ENCODE results near the gene ZNF827.

DNA sequence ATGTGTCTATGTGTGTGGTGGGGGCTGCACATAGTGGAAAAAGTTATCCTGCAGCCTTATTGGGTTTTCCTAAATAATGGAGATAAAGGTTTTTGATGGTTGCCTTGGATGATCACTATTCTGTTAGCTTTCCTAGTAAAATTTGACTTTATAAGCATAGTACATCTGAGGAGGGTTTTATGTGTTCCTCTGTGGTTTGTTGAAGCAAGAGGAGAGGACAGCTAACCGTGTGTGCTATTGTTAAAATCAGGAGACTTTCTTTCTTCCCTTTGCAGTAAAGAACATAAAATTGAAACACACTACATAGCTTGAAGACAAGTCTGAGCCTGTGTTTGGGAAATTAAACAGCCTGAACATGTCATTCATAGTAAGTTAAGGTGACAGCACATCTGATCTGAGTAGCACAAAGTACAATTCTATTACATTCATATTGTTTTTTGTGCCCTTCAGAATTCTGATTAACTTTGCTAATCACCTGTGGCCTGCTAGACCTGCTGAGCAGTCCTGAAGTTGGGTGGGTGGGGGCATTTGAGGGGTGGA is 221.9 kb downstream of the ZNF827 start:
- TF ChIP-seq, protein P1, sequence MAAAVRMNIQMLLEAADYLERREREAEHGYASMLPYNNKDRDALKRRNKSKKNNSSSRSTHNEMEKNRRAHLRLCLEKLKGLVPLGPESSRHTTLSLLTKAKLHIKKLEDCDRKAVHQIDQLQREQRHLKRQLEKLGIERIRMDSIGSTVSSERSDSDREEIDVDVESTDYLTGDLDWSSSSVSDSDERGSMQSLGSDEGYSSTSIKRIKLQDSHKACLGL (CRISPR knock-in tag; IDR thresholded peaks at IDR 0.05) = no peak
- TF ChIP-seq ZNF282 (IDR thresholded peaks at IDR 0.05; ENCODE audit: partially characterized antibody) = no peak
- TF ChIP-seq, protein P2, sequence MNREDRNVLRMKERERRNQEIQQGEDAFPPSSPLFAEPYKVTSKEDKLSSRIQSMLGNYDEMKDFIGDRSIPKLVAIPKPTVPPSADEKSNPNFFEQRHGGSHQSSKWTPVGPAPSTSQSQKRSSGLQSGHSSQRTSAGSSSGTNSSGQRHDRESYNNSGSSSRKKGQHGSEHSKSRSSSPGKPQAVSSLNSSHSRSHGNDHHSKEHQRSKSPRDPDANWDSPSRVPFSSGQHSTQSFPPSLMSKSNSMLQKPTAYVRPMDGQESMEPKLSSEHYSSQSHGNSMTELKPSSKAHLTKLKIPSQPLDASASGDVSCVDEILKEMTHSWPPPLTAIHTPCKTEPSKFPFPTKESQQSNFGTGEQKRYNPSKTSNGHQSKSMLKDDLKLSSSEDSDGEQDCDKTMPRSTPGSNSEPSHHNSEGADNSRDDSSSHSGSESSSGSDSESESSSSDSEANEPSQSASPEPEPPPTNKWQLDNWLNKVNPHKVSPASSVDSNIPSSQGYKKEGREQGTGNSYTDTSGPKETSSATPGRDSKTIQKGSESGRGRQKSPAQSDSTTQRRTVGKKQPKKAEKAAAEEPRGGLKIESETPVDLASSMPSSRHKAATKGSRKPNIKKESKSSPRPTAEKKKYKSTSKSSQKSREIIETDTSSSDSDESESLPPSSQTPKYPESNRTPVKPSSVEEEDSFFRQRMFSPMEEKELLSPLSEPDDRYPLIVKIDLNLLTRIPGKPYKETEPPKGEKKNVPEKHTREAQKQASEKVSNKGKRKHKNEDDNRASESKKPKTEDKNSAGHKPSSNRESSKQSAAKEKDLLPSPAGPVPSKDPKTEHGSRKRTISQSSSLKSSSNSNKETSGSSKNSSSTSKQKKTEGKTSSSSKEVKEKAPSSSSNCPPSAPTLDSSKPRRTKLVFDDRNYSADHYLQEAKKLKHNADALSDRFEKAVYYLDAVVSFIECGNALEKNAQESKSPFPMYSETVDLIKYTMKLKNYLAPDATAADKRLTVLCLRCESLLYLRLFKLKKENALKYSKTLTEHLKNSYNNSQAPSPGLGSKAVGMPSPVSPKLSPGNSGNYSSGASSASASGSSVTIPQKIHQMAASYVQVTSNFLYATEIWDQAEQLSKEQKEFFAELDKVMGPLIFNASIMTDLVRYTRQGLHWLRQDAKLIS (CRISPR knock-in tag; IDR thresholded peaks at IDR 0.05) = no peak
- TF ChIP-seq TCF7L2 (IDR thresholded peaks at IDR 0.05; ENCODE audit: low read depth, low read length) = no peak
- TF ChIP-seq, protein P3, sequence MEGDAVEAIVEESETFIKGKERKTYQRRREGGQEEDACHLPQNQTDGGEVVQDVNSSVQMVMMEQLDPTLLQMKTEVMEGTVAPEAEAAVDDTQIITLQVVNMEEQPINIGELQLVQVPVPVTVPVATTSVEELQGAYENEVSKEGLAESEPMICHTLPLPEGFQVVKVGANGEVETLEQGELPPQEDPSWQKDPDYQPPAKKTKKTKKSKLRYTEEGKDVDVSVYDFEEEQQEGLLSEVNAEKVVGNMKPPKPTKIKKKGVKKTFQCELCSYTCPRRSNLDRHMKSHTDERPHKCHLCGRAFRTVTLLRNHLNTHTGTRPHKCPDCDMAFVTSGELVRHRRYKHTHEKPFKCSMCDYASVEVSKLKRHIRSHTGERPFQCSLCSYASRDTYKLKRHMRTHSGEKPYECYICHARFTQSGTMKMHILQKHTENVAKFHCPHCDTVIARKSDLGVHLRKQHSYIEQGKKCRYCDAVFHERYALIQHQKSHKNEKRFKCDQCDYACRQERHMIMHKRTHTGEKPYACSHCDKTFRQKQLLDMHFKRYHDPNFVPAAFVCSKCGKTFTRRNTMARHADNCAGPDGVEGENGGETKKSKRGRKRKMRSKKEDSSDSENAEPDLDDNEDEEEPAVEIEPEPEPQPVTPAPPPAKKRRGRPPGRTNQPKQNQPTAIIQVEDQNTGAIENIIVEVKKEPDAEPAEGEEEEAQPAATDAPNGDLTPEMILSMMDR (CRISPR knock-in tag; IDR thresholded peaks at IDR 0.05) = no peak

Data from HepG2 (cell line).